GM19025 (cell line): Measurements from ENCODE around the gene RAPGEF6.
"Not testable (repeated sequence)": the region's sequence is repeated elsewhere in the genome, so short reads cannot be mapped to it uniquely, and the experiment has no call there.

Source experiments
- ATAC-seq: cut with Tn5 transposase; IDR thresholded peaks from one replicate; pipeline ENCODE4 v1.9.1; 2021; ENCODE audit warnings: mild to moderate bottlenecking, low read depth, moderate library complexity; ENCODE audit not compliant: unreplicated experiment

Gene RAPGEF6

DNA sequence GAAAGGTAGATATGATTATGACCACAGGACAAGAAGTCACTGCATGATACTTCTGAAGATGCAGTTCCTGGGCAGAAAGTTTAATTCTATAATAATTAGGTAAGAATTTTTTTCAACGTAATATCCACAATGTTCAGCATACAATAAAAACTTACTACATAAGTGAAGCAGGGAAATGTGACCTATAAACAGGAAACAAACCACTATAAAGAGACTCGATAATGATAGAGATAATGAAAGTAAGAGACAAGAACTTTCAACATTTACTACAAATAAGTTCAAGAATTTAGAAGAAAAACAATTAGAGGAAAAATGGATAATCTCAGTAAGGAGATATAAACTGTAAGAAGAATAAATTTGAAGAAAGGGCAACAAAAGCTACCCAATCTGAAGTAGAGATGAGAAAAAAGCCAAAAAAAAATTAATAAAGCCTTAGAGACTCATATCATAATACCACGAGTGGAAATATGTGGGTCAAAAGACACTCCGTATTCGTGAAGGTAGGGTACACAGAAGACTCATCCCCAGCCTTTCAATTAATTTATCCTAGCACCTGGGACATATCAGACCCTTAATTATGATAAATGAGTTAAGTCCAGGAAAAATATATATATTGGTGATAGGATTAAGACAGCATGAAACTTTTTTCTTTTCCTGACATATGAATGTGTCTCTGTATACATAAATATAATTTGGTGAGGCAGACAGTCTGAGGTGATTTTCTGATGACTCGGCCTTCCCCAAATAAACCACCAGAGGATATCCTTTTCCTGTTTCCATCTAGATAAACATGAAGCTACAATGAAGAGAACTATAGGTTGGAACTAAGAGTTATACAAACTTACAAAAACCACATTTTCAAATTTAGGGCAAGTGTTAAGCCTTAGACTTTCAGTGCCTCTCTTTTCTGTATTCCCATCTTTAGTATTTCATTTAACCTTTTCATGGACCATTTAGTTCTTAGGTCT is 120.4 kb downstream of the RAPGEF6 start:
- no peak for ATAC-seq

DNA sequence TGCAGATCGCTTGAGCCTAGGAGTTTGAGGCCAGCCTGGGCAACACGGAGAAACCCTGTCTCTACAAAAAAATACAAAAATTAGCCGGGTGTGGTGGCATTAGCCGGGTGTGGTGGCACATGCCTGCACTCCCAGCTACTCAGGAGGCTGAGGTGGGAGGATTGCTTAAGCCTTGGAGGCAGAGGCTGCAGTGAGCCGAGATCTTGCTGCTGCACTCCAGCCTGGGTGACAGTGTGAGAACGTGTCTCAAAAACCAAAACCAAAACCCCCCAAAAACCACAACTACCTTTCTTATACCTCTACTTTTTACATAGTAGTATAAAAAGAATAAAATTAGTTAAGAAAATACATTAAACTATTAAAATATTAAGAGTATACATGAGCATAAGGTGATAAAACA is 121.2 kb downstream of the RAPGEF6 start:
- ATAC-seq: no peak

- no peak for ATAC-seq
Measured at GRCh38 chr5:131511934-131512333, 123.1 kb downstream of the RAPGEF6 start.

GRCh38 chr5:131509801-131510200 is 125.2 kb downstream of the RAPGEF6 start:
- ATAC-seq: no peak

- no peak for ATAC-seq
Measured at GRCh38 chr5:131505237-131505908, 129.7 kb downstream of the RAPGEF6 start.

DNA sequence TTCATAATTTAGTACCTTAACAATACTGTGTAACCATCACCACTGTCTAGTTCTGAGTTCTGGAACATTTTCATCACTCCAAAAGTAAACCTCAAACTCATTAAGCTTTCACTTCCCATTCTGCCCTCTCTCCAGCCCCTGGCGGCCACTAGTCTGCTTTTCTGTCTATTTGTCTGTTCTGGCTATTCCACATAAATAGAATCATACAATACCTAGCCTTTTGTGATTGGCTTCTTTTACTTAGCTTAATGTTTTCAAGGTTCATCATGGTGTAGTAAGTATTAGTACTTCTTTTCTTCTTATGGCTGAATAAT is 138.7 kb downstream of the RAPGEF6 start:
- ATAC-seq: peak; percentile 90

DNA sequence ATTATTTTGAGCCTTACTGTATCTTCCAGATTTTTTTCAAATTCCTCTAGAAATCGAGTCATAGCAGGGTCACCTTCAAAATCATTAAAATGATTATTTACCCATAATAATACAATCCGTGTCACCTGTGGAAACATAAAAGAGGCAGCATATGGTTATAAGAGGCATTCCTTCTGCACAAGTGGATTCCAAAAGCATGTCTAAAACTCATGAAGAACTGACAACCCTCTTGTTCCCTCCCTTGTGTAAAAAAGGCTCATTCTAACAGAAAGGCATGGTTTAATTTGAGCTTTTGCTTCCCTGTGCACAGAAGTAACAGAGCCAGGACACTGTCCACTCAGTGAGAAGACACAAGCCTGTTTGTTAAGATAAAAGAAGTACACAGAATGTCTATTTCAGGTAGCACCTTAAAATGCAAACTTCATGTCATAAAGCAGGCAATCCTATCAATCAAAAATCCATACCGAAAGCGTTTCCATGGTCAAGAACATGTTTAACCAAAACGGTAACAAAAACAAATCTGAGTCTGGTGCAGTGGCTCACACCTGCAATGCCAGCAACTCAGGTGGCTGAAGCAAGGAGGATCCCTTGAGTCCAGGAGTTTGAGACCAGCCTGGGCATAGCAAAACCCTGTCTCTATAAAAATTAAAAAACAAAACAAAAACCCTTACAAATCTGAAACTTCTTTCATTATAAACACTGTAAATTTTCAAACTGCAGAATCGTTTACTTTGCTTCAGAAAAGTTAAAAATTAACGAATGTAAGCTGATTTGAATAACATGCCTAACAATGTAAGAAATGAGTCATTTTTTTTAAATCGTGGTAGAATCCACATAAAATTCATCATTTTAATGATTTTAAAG is 139.3 kb downstream of the RAPGEF6 start:
- ATAC-seq: peak; percentile 6

DNA sequence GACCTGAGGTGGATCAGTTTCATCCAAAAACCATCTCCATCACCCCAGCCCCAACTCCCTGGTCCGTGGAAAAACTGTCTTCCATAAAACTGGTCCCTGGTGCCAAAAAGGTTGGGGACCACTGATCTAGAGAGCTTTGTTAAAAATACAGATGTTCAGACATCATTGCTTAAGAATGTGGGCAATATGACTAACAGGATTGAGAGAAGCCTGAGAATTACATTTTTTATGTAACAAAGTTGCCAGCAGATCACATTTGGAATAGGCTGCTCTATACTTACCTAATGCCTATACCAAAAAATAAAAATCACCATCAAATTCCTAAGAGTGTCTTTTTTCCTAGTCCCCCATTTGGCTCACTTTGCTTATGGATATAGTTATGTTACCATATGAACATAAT is 143.3 kb downstream of the RAPGEF6 start:
- no peak for ATAC-seq

- ATAC-seq: peak; percentile 82
Measured at GRCh38 chr5:131488463-131488862, 146.6 kb downstream of the RAPGEF6 start.

DNA sequence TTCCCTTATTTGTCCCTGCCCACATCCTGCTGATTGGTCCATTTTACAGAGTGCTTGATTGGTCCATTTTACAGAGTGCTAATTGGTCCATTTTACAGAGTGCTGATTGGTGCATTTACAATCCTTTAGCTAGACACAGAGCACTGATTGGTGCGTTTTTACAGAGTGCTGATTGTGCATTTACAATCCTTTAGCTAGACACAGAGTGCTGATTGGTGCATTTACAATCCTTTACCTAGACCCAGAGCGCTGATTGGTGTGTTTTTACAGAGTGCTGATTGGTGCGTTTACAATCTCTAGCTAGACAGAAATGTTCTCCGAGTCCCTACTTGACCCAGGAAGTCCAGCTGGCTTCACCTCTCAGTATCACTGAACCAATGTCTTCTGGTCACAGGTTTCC is 147.7 kb downstream of the RAPGEF6 start:
- ATAC-seq: not testable (repeated sequence)

DNA sequence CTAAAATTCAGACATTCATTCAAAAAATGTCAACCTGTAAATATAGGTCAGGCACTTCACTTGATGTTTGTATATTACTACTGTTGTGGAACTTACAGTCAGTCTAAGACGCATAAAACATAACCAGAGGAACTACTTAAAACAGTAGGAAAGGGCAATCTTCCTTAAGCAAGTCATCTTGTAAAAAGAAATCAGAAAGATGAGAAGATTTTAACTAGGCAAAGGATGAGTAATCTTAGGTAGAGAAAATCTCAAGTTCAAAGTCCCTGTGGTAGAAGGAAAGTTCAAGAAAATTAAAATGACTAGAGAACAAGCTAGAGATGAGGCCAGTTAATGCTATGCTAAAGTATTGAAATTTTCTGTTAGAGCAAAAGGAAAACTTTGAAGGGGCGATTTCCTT is 152.4 kb downstream of the RAPGEF6 start:
- ATAC-seq: no peak

DNA sequence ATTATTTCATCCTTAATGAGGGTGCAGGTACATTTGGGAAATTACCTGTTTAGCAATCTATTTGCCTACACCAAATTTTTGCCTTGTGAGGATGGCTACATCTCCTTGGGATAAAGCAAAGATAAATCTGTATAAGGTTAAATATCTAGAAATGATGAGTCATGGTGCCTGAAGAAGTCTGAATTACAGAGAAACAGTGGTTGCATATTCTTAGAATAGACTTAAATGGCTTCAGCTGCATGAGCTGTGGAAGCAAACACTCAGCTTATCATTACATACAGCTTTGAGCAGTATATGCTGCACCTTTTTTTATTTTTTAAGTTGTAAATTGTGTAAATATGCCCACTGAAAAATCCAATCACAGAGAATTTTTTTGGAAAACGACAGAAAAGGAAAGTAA is 153.5 kb downstream of the RAPGEF6 start:
- ATAC-seq: no peak

DNA sequence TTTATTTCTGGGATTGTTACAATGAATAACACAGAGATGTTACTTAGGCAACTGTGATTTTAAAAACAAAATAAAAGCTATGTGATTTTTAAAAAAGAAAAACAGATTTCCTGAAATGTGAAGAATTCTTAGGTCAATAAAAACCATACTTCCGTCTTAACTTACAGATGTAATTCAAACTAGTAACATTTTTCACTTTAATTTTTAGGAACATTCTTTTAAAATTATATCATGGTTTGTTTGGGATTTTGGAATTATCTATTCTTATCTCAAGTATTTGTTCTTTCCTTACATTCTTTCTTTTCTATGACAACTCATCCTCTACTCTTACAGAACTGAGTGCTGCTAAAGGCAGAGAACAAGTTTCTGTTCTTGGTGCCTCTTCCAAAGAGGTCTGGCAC is 159.5 kb downstream of the RAPGEF6 start:
- no peak for ATAC-seq

GRCh38 chr5:131473731-131474130 is 161.3 kb downstream of the RAPGEF6 start:
- ATAC-seq: no peak

DNA sequence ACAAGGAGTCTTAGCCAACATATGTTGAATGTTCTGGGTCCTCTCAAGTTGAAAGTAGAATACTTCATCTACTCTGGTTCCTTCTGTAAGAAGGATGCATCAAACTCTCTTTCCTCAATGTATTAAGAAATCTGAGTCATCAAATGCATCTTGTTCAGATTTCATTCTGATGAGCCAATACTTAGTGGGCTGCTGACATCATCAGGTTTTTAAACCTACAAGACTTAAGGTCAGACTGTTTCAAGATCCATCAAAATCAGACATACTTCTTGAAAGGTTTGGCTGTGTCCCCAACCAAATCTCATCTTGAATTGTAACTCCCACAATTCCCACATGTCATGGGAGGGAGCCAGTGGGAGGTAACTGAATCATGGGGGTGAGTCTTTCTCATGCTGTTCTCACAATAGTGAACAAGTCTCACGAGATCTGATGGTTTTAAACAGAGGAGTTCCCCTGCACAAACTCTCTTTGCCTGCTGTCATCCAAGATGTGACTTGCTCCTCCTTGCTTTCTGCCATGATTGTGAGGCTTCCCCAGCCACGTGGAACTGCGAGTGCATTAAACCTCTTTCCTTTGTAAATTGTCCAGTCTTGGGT is 168.8 kb downstream of the RAPGEF6 start:
- ATAC-seq: no peak

DNA sequence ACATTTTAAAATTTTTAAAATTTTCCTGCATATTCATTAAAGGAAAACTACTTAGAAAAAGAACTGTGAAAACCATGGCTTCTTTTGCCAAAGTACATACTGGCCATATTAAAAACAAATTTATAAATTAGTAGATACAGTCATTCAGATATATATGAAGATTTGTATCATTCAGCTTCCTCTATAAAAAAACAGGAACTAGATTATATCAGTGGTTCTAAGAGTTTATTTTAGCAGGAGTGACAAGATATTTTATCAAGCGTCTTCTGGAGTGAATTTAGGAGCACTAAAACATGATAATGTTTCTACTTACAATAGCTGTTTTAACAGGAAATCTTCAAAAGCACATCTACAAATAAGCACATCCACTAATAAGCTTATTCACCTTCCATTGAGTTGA is 171.4 kb downstream of the RAPGEF6 start:
- no peak for ATAC-seq

- ATAC-seq: no peak
Measured at GRCh38 chr5:131462454-131462853, 172.6 kb downstream of the RAPGEF6 start.

GRCh38 chr5:131461742-131462141 is 173.3 kb downstream of the RAPGEF6 start:
- no peak for ATAC-seq

DNA sequence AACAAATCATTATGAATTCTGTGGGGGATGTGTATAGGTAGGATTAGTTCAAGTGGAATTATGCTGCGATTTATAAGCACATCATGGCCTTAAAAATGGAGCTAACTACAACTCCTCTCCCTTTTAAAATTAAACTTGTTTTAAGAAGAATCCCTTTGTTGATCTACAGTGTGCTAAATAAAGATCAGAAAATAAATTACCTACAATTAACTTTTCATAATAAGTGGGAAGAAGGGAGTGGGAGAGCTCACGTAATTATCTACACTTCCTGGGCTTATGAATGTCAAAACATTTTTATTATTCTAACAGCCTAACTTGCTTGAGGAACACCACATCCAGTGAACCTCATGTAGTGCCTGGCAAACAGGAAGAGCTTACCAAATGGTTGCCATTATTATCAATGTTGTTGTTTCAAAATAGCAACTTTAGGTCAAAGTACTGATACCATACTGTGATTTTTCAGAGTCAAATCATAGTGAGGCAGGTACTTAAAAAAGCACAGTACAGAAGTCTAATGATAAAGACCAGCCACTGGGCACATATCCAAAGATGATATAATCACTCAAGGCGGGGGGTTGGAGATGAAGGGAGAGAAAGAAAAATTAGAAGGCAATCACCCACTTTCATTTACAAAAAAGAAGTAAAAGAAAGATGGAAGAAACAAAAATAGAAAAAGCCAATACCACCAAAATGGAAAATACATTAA is 174.0 kb downstream of the RAPGEF6 start:
- no peak for ATAC-seq

GRCh38 chr5:131460133-131460532 is 174.9 kb downstream of the RAPGEF6 start:
- ATAC-seq: no peak
